Activated CD8-positive, alpha-beta memory T cell treated with anti-CD3 and anti-CD28 coated beads for 48 hours (primary cell): ENCODE measurements around the gene PPP1CC.
"Not testable (repeated sequence)": the region's sequence is repeated elsewhere in the genome, so short reads cannot be mapped to it uniquely, and the experiment has no call there.

Source experiments
- DNase-seq, 3 experiments: peaks; one replicate each; pipeline ENCODE4 v3.0.0-alpha.2; 2020; ENCODE audit warnings: low read depth in 2 of 3, low spot score in 2 of 3

The PPP1CC gene

GRCh38 chr12:110742718-110743570 lies at the start of gene PPP1CC:
Gene PPP1CC, minus strand, starts transcription at chr12:110742891. Its CDS starts 184 bp downstream, at chr12:110742707.
- peak; percentile 67 to 82 (median 76) for DNase-seq

- DNase-seq: no peak
Observed at GRCh38 chr12:110791589-110791988, 48.9 kb upstream of the PPP1CC start.

- DNase-seq: no peak
Observed at GRCh38 chr12:110790301-110790700, 47.6 kb upstream of the PPP1CC start.

- DNase-seq: no peak
Observed at GRCh38 chr12:110786012-110786411, 43.3 kb upstream of the PPP1CC start.

DNA sequence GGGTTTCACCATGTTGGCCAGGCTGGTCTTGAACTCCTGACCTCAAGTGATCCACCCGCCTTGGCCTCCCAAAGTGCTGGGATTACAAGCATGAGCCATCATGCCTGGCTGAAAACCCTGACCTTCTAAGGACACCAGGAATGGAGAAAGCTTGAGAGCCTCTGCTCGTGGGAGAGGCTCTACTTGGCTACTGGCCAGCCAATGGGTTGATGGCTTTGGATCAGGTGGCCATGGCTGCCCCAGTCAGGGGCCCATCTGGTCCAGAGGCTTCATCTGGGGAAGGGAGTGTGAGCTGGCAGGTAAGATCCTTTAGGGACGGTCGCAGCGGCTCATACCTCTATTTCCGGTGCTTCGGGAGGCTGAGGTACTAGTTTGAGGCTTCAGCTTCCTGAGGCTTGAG lies 42.5 kb upstream of the PPP1CC start:
- no peak for DNase-seq

- no peak for DNase-seq
Observed at GRCh38 chr12:110782922-110783321, 40.2 kb upstream of the PPP1CC start.

DNA sequence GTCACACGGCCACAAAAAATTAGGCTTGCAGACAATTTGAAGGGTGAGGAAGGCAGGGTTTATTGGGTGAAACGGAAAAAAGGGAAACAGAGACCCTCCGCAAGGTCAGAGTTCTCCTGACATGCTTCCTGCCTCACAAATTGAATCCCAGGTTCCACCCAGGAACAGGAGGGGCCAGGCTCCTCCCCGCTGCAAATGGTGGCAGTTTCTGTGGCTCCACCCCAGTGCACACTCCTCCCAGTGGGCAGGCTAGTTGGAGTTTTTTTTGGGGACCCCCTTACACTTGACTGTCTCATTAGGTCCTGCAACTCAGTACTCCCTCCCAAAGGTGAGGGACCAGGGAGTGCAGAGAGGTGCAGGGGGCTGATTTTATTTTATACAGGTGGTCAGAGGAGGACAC lies 39.4 kb upstream of the PPP1CC start:
- no peak for DNase-seq

DNA sequence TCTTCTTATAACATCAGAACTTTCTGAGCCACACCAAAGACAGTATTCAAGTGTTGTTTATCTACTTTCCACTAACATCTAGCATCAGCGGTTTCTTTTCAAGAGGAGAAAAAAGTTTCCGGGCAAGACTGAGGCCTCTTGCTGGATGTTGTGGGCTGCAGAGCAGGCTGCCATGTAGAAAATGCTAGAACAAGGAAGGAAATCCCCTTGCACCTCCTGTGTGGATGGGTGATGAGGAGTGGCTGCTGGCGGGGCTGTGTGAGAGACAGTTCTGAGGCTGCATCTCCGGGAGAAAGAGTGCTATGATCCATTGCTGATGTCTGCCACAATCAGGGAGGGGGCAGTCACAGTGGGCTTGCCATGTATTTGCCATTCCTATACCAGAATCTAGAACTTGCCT lies 37.8 kb upstream of the PPP1CC start:
- DNase-seq: peak in 1 of 3 experiments; percentile 13

DNA sequence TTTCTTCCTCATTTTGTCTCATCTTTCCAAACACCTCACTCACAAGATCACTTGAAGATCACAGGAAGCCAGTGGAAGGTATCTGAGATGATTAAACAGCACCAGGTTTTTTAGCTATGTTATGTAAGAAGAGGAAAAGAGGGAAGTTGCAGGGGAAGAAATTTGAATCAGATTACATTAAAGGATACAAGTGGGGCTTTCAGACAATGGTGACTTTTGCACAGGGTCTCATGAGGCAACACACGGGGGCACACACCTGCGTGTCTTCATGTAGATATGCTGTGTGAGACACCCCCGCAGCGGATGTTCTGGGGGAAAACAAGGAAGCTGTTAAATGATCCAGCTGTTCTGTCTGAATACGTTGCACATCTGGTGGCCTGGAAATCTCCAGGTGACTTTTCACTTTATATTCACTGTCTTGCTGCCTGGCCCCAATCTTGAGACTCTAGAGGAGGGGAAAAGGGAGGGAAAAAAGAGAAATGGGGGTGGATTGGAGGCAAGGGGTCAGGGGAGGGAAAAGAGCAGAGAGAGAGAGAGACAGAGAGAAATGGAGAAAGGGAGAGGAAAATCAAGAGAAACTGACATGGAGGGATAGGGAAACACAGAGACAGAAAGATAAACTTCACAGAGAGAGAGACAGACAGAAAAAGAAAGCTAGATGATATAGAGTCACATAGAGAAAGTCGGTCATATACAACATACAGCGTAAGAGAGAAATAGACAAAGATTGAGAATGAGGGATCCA lies 36.3 kb upstream of the PPP1CC start:
- no peak for DNase-seq

GRCh38 chr12:110776410-110776809 lies 33.7 kb upstream of the PPP1CC start:
- DNase-seq: peak in 2 of 3 experiments; percentile 23 to 27

GRCh38 chr12:110775997-110776396 lies 33.3 kb upstream of the PPP1CC start:
- DNase-seq: no peak

GRCh38 chr12:110774824-110775223 lies 32.1 kb upstream of the PPP1CC start:
- DNase-seq: no peak

GRCh38 chr12:110768960-110769359 lies 26.3 kb upstream of the PPP1CC start:
- DNase-seq: no peak

- no peak for DNase-seq
Observed at GRCh38 chr12:110767863-110768262, 25.2 kb upstream of the PPP1CC start.

DNA sequence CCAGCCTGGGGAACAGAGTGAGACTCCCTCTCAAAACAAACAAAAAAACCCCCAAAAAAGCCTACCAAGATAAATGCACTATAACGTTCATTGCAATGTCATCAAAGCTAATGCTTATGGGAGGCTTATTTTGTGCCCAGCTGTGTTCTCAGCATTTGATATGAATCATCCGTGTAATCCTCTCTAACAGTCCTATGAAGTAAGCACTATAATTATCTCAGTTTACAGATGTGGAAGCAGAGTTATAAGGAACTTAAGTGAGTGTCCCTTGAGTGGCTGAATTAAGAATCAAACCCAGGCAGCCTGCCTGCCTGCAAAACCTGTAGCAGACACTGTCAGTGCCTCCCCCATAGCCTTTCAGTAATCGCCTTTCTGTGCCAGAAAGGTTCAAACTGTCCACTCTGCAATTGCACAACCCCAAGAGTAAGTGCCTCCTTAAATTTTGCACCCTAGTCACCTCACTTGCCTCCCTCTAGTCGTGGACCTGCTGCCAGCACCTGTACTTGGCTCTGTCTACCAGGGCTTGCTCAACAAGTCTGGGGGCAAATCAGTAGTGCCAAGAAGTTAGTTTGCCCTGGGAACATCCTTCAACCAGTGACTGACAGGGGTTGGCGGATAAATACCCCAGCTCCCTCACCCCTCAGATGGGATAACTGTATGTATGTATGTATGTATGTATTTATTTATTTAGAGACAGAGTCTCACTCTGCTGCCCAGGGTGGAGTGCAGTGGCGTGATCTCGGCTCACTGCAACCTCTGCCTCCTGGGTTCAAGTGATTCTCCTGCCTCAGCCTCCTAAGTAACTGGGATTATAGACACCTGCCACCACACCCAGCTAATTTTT lies 23.8 kb upstream of the PPP1CC start:
- no peak for DNase-seq

- not testable (repeated sequence) for DNase-seq
Observed at GRCh38 chr12:110765572-110765971, 22.9 kb upstream of the PPP1CC start.

GRCh38 chr12:110765111-110765510 lies 22.4 kb upstream of the PPP1CC start:
- DNase-seq: no peak

GRCh38 chr12:110763583-110763982 lies 20.9 kb upstream of the PPP1CC start:
- no peak for DNase-seq

DNA sequence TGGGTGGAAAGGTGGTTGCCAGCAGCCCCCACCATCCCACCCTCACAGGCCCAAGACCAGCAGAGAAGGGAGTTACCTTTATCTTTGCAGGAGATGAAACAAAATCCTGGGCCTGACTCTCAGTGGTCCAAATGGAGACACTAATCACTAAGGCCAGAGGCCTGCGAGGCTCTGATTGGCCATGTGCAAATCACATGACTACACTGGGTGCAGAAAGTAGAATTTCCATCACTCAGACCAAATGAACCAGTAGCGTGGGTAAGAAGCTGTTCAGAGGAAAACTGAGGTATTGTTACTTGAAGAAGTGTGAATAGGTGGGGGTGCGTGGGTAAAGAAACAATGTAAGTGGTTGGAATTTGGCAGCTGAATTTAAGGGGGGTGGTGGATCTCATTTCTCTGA lies 20.2 kb upstream of the PPP1CC start:
- no peak for DNase-seq

- DNase-seq: no peak
Observed at GRCh38 chr12:110760204-110760609, 17.5 kb upstream of the PPP1CC start.

GRCh38 chr12:110758922-110759321 lies 16.2 kb upstream of the PPP1CC start:
- DNase-seq: no peak
